ENCODE data around the gene TSPAN31.
A peak's percentile ranks its signal among the peaks of the same experiment; 100 is the strongest.

Gene TSPAN31

GRCh38 chr12:57755454-57756372, 10.9 kb downstream of the TSPAN31 start:
- DNase-seq (ENCODE audit: insufficient read length, low spot score) (no peak), FAIRE-seq (no peak)
- peak; percentile 72 for TF ChIP-seq SPI1 (IDR thresholded peaks at IDR 0.05; ENCODE audit: low read depth, low read length)
- TF ChIP-seq TAF1 (IDR thresholded peaks at IDR 0.05; ENCODE audit: low read depth, low read length) = no peak

GRCh38 chr12:57756406-57757341, 11.8 kb downstream of the TSPAN31 start:
- DNase-seq (ENCODE audit: insufficient read length, low spot score) = peak; percentile 64
- TF ChIP-seq PAX5 (IDR thresholded peaks at IDR 0.05; ENCODE audit: insufficient read depth, low read length, severe bottlenecking) (no peak), SPI1 (IDR thresholded peaks at IDR 0.05; ENCODE audit: low read depth, low read length) (no peak), POLR2A (IDR thresholded peaks at IDR 0.05; ENCODE audit: low read depth, low read length) (no peak), POU2F2 (IDR thresholded peaks at IDR 0.05; ENCODE audit: low read depth, low read length) (no peak), TAF1 (IDR thresholded peaks at IDR 0.05; ENCODE audit: low read depth, low read length) (no peak), POLR2AphosphoS5 (IDR thresholded peaks at IDR 0.05; ENCODE audit: low read depth, low read length) (no peak)
- peak; percentile 35 for FAIRE-seq

- TF ChIP-seq PAX5 (IDR thresholded peaks at IDR 0.05; ENCODE audit: insufficient read depth, low read length, severe bottlenecking) (no peak), TAF1 (IDR thresholded peaks at IDR 0.05; ENCODE audit: low read depth, low read length) (no peak), SPI1 (IDR thresholded peaks at IDR 0.05; ENCODE audit: low read depth, low read length) (no peak), POLR2A (IDR thresholded peaks at IDR 0.05; ENCODE audit: low read depth, low read length) (no peak), POU2F2 (IDR thresholded peaks at IDR 0.05; ENCODE audit: low read depth, low read length) (no peak), POLR2AphosphoS5 (IDR thresholded peaks at IDR 0.05; ENCODE audit: low read depth, low read length) (no peak)
- DNase-seq (ENCODE audit: insufficient read length, low spot score) (no peak), FAIRE-seq (no peak)
Measured at GRCh38 chr12:57757771-57758170, 12.9 kb downstream of the TSPAN31 start.

- FAIRE-seq (no peak), DNase-seq (ENCODE audit: insufficient read length, low spot score) (no peak)
- TF ChIP-seq SPI1 (IDR thresholded peaks at IDR 0.05; ENCODE audit: low read depth, low read length) (no peak), POLR2AphosphoS5 (IDR thresholded peaks at IDR 0.05; ENCODE audit: low read depth, low read length) (no peak), TAF1 (IDR thresholded peaks at IDR 0.05; ENCODE audit: low read depth, low read length) (no peak), POLR2A (IDR thresholded peaks at IDR 0.05; ENCODE audit: low read depth, low read length) (no peak), POU2F2 (IDR thresholded peaks at IDR 0.05; ENCODE audit: low read depth, low read length) (no peak), PAX5 (IDR thresholded peaks at IDR 0.05; ENCODE audit: insufficient read depth, low read length, severe bottlenecking) (no peak)
Measured at GRCh38 chr12:57758552-57759359, 13.9 kb downstream of the TSPAN31 start.

DNA sequence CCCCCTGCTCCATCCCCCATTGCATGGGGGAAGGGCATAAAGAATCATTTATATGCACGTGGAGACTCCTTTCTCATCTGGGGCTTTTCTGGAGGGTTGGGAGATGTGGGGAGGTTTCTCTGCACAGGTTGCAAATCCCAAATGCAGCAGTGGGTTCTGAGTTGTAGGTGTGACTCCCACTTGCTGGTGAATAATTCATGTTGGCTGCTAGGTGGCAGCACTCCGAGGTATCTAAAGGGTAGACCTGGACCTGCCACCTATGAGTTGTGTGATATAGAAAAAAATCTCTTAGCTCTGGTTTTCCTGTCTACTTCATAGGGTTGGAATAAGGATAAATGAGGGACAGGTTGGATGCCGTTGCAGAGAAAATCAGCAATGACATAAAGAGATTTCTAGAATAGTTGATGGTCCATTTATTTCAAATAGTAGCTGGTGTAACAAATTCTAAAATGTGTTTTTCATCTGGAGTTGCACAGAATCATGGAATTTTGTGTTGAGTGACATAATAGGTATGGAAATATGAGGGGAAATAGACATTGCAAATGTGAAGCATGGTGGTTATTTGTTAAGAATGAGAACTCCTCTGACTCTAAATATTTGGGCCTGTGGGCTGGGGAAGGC, 14.6 kb downstream of the TSPAN31 start:
- TF ChIP-seq PAX5 (IDR thresholded peaks at IDR 0.05; ENCODE audit: insufficient read depth, low read length, severe bottlenecking) (no peak), POU2F2 (IDR thresholded peaks at IDR 0.05; ENCODE audit: low read depth, low read length) (0 out of 2 replicates have a peak, but pooled peaks have one; percentile 12), SPI1 (IDR thresholded peaks at IDR 0.05; ENCODE audit: low read depth, low read length) (no peak), POLR2A (IDR thresholded peaks at IDR 0.05; ENCODE audit: low read depth, low read length) (no peak), POLR2AphosphoS5 (IDR thresholded peaks at IDR 0.05; ENCODE audit: low read depth, low read length) (no peak), TAF1 (IDR thresholded peaks at IDR 0.05; ENCODE audit: low read depth, low read length) (no peak)
- DNase-seq (ENCODE audit: insufficient read length, low spot score) = no peak
- peak; percentile 43 for FAIRE-seq

DNA sequence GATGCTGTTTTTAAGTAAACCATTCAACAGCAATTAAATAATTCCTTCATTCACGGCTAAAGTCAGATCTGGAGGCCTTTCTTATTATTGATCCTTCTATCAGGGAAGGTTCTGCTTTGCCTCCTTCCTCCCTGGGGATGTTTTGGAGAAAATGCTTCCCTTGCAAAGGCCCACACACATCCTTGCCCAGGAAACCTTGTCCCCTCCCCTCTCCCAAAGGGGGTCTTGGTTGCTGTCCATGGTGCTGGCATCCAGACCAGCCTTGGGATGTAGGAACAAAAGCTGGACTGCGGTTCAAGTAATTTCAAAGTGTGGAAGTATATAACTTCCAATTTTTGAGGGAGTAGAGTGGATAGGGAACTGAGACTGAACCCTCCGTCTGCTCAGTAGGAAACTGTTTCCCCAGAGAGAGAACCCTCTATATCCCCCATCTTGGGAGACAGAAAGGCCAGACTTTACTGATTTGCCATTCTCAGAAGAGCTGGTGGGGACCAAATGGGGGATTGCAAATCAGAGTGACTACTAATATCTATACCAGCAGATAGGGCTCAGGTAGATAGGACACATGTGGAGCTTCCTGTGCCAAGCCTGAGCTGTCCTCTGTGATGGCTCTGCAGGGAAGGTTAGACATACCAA, 15.6 kb downstream of the TSPAN31 start:
- FAIRE-seq (no peak), DNase-seq (ENCODE audit: insufficient read length, low spot score) (no peak)
- TF ChIP-seq SPI1 (IDR thresholded peaks at IDR 0.05; ENCODE audit: low read depth, low read length) (no peak), POLR2AphosphoS5 (IDR thresholded peaks at IDR 0.05; ENCODE audit: low read depth, low read length) (no peak), POLR2A (IDR thresholded peaks at IDR 0.05; ENCODE audit: low read depth, low read length) (no peak), PAX5 (IDR thresholded peaks at IDR 0.05; ENCODE audit: insufficient read depth, low read length, severe bottlenecking) (no peak), POU2F2 (IDR thresholded peaks at IDR 0.05; ENCODE audit: low read depth, low read length) (no peak), TAF1 (IDR thresholded peaks at IDR 0.05; ENCODE audit: low read depth, low read length) (no peak)

DNA sequence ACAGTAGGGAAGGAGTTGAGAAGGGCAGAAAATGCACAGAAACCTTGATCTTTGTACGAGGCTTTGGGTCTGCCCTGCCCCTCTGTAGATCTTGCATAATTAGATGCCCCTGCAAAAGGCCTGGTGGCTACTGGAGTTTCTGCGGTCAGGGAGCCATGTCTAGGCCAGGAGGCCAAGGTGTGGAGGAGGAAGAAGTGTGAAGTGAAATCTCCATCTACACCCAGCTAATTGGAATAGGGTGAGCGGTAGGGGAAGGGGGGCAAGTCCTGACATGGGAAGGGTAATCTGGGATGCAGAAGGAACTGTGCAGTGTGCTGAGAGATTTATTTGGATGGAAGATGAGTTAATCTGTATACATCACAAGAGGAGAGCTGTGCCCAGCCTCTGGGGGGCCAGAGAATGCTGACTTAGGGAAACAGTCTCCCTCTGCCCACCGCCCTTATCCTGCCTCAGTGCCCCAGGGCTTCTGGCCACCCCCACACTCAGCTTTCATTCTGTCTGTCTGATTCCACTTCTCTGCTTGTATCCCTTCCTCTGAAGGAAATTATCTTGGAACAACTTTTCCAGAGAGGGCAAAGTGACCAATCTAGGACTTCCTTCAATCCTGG, 16.7 kb downstream of the TSPAN31 start:
- no peak for FAIRE-seq
- TF ChIP-seq POLR2A (IDR thresholded peaks at IDR 0.05; ENCODE audit: low read depth, low read length) (no peak), SPI1 (IDR thresholded peaks at IDR 0.05; ENCODE audit: low read depth, low read length) (no peak), PAX5 (IDR thresholded peaks at IDR 0.05; ENCODE audit: insufficient read depth, low read length, severe bottlenecking) (no peak), POU2F2 (IDR thresholded peaks at IDR 0.05; ENCODE audit: low read depth, low read length) (no peak)
- DNase-seq (ENCODE audit: insufficient read length, low spot score) = no peak

- no peak for DNase-seq (ENCODE audit: insufficient read length, low spot score)
- TF ChIP-seq TAF1 (IDR thresholded peaks at IDR 0.05; ENCODE audit: low read depth, low read length) (no peak), POU2F2 (IDR thresholded peaks at IDR 0.05; ENCODE audit: low read depth, low read length) (no peak)
- no peak for FAIRE-seq
Measured at GRCh38 chr12:57762463-57762862, 17.6 kb downstream of the TSPAN31 start.
